Measurements from ENCODE around the gene SPATA31D4.

The SPATA31D4 gene

DNA sequence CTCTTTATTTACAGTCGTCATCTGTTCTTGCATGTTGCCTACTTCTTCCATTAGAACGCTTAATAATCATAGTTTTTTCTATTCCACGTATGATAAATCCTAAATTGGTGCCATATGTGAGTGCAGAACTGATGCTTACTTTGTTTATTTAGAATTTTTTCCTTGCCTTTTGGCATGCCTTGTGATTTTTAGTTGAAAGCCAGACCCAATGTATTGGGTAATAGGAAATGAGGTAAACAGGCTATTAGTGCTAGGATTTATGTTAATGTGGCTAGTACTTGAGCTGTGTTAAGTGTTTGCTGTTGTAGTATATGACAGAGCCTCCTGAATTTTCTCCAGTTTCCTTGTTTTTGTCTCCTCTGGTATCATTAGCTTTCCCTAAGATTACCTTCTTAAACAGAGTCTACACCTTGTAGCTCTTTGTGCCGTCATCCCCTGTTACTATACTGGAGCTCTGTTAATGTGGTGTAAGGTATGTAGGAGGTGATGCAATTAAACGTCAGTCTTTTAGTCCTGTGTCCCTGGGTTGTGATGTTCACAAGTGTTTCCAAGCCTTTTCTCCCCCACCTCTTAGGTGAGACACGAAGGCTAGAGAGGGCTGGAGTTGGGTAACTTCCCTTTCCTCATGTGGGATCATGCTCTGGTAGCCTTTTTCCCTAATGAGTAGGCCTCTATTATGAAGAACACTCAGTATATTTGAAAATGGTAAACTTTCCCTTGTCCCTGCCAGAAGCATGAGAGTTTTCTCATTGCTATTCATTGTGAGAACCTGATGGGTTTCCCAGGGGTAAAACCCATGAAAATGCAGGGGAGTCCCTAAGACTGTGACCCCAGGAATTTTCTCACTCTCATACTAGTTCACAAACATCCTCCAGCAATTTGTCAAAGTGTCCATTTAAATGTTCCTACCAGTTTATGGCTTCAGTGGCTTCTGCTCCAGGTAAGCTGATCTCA lies 36.3 kb downstream of the SPATA31D4 start:
- DNase-seq (ENCODE audit: low read depth), result no peak

DNA sequence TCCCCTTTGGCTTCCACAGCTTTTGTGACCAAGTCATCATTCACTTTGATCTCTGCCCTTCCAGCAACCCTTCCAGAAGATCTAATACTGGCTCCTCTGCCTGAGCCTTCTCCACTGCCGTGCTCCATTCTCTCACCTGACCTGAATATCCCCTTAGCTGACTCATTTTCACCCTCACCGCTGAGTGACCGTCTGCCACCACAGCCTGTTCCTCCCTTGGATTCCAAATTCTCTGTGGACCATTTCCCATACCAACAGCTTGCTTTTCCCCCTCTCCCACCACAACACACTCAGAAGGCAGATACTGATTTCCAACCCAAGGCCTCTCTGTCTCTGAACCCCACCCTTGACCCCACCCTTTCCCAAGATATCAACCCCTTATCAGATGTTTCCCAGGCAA lies 39.8 kb downstream of the SPATA31D4 start:
- no peak for DNase-seq (ENCODE audit: low read depth)

DNA sequence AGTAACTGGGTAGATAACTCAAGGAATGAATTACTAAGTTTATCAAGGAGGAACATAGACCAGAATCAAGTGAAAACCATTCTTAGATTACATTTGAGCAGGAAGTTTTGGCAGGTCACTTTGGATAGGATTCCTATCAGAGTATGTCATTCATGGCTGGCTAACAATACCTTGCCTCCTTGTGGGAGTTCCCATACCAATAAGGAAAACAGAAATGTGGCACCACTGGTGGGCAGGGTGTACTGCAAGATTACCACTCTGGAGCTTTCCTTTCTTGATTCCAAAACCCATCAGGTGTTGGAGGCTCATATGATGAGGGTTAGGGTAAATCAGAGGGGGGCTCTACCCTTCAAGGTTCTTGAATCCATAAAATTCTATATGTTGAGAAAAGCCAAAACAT lies 41.7 kb downstream of the SPATA31D4 start:
- DNase-seq (ENCODE audit: low read depth), result no peak

DNA sequence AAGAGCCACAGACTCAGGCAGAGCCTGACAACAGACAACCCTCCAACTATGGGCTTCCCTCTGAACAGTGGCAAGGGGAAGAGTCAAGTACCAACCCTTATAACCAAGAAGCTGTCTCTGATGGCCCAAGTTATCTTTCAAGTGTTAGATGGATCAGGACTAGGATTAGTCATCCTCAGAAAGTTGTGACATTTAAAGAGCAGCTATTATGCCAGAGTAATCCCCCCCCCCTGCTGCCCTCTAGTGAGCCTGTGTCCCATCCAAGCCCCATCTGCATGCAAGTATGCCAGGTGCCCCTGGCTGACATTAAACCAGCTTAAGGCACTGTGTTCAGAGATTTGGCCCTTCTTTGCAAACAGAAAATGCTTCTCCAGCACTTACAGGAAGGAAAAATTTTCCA lies 43.5 kb downstream of the SPATA31D4 start:
- no peak for DNase-seq (ENCODE audit: low read depth)

DNA sequence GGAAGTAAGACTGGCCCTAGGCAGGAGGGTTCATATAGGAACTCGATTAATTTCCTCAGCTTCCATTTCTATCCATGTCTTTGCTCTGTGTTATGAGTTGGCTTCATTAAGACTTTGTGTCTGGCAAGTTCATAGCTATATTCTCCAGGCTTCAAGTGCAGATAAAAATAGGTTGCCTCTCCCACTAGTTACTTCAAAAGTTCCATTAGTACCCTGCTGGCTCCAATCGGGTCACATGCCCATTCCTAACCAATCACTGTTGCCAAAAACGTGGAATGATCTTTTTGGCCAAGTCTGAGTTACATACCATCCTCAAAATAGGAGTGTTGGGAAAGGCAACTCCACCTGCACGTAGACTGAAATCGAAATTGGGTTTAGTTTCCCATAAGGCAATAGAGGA lies 46.5 kb downstream of the SPATA31D4 start:
- no peak for DNase-seq (ENCODE audit: low read depth)

DNA sequence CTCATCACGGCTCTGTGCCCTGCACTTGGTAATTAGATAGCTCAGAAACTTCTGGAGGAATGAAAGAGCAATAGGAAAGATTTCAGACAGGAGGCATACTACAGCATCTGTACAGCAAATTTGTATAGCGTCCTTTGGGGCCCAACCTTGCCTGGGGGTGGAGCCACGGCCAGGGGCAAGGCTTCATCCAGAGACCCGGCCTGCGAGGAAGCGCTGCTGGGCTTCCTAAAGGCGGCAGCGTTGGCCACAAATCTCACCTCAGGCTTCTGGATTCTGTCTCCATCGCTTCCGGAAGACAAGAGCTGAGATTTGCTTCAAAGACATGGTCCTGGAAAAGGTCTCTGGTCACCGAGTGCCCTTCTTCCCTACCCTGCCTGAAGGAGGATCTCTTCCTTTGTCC lies 48.1 kb downstream of the SPATA31D4 start:
- DNase-seq (ENCODE audit: low read depth), result no peak

DNA sequence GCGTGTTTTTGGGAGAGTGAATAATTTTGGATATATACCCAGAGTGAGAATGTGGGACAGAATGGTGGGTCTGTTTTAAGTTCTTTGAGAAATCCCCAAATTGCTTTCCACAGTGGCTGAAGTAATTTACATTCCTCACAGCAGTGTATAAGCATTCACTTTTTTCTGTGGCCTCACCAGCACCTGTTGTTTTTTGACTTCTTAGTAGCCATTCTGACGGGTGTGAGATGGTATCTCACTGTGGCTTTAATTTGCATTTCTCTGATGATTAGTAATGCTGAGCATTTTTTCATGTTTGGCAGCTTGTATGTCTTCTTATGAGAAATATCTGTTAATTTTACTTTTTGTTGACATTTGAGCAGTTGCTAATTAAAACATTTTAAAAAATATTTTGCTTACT lies 51.0 kb downstream of the SPATA31D4 start:
- DNase-seq (ENCODE audit: low read depth), result no peak

DNA sequence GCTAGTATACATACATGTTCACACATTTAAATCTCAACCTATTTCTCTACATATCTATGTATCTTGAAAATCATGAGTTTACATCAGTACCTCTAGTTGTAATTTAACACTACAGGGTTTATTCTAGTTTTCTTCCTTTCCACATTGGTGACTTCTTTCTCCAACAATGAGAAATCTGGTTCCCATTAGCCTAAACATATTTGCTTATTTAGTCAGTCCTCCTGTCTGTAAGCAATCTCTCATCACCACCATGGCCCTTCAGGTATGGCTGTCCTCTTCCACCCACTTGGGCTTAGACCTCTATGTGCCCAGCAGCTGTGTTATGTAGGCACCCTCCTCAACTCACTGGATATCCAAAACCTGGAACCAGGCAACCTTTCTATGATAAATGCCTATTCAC lies 52.3 kb downstream of the SPATA31D4 start:
- no peak for DNase-seq (ENCODE audit: low read depth)

DNA sequence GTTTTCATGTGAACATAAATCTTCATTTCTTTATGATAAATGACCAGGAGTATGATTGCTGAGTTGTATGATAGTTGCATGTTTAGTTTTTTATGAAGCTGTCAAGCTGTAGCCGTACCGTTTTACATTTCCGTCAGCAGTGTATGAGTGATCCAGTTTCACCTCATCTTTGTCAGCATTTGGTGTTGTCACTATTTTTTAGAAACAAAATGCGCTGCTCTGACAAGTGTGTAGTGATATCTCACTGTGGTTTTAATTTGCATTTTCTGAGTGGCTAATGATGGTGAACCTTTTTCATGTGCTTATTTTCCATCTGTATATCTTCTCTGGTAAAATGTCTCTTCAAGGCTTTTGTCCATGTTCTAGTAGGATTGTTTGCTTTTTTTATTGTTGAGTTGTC lies 53.7 kb downstream of the SPATA31D4 start:
- DNase-seq (ENCODE audit: low read depth), result no peak
